ENCODE measurements around the gene RSBN1L. TPM values are rescaled to one million over a fixed set of nuclear protein-coding genes. Genes with fewer than 3 reads are reported as not detected.

Gene RSBN1L
- total and polyA plus RNA-seq, 9 donors, result 14.5 to 19.3 (median 16.0) TPM

DNA sequence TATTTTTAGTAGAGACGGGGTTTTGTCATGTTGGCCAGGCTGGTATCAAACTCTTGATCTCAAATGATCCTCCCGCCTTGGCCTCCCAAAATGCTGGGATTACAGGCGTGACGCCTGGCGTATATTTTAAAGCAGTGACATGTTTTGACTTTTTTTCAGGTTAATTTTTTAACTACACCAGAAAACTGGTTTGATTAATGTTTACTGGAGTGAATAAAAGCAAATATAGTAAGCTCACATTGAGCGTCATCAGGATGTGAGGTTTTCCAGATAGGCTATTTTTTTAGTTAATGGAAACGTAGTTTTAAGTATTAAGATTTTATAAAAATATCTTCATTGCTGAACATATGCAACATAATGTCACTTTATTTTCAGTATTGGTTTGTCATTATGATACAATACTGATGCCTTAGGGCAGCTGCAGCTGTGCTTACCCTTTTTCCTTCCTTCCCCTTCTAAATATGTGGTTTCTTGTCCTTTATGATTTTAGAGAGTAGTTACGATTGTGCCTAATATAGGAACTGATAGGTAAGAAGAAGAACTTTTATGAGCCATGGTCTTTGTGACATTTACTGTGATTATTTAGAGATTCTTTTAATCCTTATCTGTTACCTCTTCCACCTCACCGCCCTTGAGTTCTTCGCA, 64.7 kb downstream of the RSBN1L start:
- DNase-seq, result no peak
- H3K27ac ChIP-seq (ENCODE audit: low read length), result no peak overlapping the region
- WGBS (ENCODE audit: insufficient coverage), result no CpG with 5 or more reads among the region's 10 CpGs
- no peaks in the 10 kb centered on the region for H3K9me3 ChIP-seq (replicated peaks; ENCODE audit: control insufficient read depth, low read depth, low read length)
- no peak overlapping the region for H3K4me3 ChIP-seq (ENCODE audit: low read length)
- H3K36me3 ChIP-seq (ENCODE audit: control insufficient read depth, insufficient read depth, low read length), result peaks cover under 1% of the 10 kb centered on the region
- H3K4me1 ChIP-seq (ENCODE audit: control insufficient read depth, insufficient read depth, low read length), result no peaks in the 10 kb centered on the region
- H3K27me3 ChIP-seq (ENCODE audit: control insufficient read depth, insufficient read depth, low read length), result no peaks in the 10 kb centered on the region

DNA sequence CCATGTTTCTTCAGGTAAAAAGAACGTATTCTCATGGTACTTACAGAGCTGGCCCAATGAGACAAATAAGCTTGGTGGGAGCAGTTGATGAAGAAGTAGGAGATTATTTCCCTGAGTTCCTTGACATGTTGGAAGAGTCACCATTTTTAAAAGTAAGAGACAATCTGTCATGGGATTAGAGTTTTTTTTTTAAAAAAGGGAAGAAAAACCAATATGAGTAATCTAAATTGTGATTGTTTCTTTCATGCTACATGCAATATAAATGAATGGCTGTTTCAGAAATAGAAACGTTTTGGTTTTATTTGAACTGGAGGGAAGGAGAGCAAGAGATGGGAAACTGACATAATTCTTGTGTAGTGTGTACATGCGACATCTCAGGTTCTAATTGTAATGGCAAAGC, 69.2 kb downstream of the RSBN1L start:
- Histone ChIP-seq H3K4me1 (ENCODE audit: control insufficient read depth, insufficient read depth, low read length) (no peaks in the 10 kb centered on the region), H3K36me3 (ENCODE audit: control insufficient read depth, insufficient read depth, low read length) (peaks cover 17% of the 10 kb centered on the region), H3K4me3 (ENCODE audit: low read length) (no peak overlapping the region), H3K9me3 (replicated peaks; ENCODE audit: control insufficient read depth, low read depth, low read length) (no peaks in the 10 kb centered on the region), H3K27me3 (ENCODE audit: control insufficient read depth, insufficient read depth, low read length) (no peaks in the 10 kb centered on the region), H3K27ac (ENCODE audit: low read length) (no peak overlapping the region)
- no peak for DNase-seq
- WGBS (ENCODE audit: insufficient coverage), result no CpG with 5 or more reads among the region's 3 CpGs

DNA sequence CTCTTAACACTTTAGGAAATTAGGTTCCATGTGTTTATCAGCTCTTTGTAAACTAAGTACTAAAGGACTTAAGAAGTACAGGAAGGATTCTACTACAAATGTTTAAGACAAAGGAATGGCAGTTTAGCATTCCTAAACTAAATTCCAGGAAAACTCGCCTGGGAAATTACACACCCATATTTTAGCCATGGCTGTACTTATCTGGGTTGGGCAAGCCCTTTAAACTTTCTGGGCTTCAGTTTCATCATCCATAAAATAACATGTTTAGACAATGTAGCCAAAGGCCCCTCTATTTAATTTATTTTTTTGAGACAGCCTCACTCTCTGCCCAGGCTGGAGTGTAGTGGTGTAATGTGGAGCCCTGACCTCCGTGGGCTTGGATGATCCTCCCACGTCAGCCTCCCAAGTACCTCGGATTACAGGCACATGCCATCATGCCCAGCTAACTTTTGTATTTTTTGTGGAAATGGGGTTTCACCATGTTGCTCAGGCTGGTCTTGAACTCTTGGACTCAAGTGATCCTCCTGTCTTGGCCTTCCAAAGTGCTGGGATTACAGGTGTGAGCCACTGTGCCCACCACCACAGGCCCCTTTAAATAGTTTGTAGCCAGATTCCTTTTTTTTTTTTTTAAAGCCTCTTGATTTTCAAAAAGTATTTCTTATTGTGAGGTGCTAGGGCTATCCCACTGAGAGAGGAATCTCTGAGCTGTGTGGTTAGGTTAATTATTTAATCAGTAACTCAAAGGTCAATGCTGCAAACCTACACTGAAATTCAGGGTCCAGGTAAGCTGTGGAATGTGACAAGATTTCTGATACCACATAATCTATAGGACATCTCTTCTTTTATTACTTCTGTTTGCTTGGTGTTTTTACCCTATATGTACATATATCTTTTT, 69.9 kb downstream of the RSBN1L start:
- WGBS (ENCODE audit: insufficient coverage), result no CpG with 5 or more reads among the region's 4 CpGs
- no peak for DNase-seq
- no peaks in the 10 kb centered on the region for H3K9me3 ChIP-seq (replicated peaks; ENCODE audit: control insufficient read depth, low read depth, low read length)
- no peaks in the 10 kb centered on the region for H3K27me3 ChIP-seq (ENCODE audit: control insufficient read depth, insufficient read depth, low read length)
- peaks cover 17% of the 10 kb centered on the region for H3K36me3 ChIP-seq (ENCODE audit: control insufficient read depth, insufficient read depth, low read length)
- H3K27ac ChIP-seq (ENCODE audit: low read length), result no peak overlapping the region
- no peaks in the 10 kb centered on the region for H3K4me1 ChIP-seq (ENCODE audit: control insufficient read depth, insufficient read depth, low read length)
- H3K4me3 ChIP-seq (ENCODE audit: low read length), result no peak overlapping the region

- WGBS (ENCODE audit: insufficient coverage), result no CpG with 5 or more reads among the region's 6 CpGs
- H3K27me3 ChIP-seq (ENCODE audit: control insufficient read depth, insufficient read depth, low read length), result no peaks in the 10 kb centered on the region
- H3K27ac ChIP-seq (ENCODE audit: low read length), result no peak overlapping the region
- H3K4me3 ChIP-seq (ENCODE audit: low read length), result no peak overlapping the region
- H3K9me3 ChIP-seq (replicated peaks; ENCODE audit: control insufficient read depth, low read depth, low read length), result no peaks in the 10 kb centered on the region
- peaks cover 17% of the 10 kb centered on the region for H3K36me3 ChIP-seq (ENCODE audit: control insufficient read depth, insufficient read depth, low read length)
- no peak for DNase-seq
- no peaks in the 10 kb centered on the region for H3K4me1 ChIP-seq (ENCODE audit: control insufficient read depth, insufficient read depth, low read length)
Measured at GRCh38 chr7:77766801-77767605, 70.7 kb downstream of the RSBN1L start.

DNA sequence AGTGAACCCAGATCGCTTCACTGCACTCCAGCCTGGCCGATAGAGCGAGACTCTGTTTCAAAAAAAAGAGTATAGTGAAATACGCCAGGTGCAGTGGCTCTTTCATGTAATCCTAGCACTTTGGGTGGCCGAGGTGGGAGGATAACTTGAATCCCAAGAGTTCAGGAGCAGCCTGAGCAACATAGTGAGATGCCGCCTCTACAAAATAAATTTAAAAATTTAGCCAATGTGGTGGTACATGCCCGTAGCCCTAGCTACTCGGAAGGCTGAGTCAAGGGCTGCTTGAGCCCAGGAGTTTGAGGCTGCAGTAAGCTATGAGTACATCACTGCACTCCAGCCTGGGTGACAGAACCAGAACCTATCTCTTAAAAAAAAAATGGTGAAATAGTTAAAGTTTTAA, 74.1 kb downstream of the RSBN1L start:
- no peak overlapping the region for H3K4me3 ChIP-seq (ENCODE audit: low read length)
- no peak overlapping the region for H3K27ac ChIP-seq (ENCODE audit: low read length)
- peaks cover 32% of the 10 kb centered on the region for H3K36me3 ChIP-seq (ENCODE audit: control insufficient read depth, insufficient read depth, low read length)
- H3K27me3 ChIP-seq (ENCODE audit: control insufficient read depth, insufficient read depth, low read length), result no peaks in the 10 kb centered on the region
- H3K4me1 ChIP-seq (ENCODE audit: control insufficient read depth, insufficient read depth, low read length), result no peaks in the 10 kb centered on the region
- no peaks in the 10 kb centered on the region for H3K9me3 ChIP-seq (replicated peaks; ENCODE audit: control insufficient read depth, low read depth, low read length)
- WGBS (ENCODE audit: insufficient coverage), result 88% methylated on average over 4 of the region's 8 CpGs
- DNase-seq, result no peak

DNA sequence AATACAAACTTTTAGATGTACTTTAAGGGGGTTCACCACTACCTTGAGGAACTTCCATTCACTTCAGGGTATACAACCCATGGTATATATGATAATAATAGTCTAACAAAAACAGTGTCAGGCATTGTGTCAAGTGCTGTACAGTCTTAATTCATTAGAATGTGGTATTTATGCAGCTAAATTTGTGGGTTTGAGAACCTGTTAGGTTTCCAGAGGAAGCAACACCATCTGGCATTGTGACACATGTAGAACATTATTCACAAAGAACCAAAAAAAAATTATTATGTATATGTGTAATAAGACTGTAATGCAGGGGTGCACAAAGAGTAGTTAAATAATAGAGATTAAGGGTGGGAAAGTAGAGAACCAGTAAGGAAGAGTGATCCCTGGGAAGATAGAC, 75.6 kb downstream of the RSBN1L start:
- no peak for DNase-seq
- Histone ChIP-seq H3K4me1 (ENCODE audit: control insufficient read depth, insufficient read depth, low read length) (no peaks in the 10 kb centered on the region), H3K27me3 (ENCODE audit: control insufficient read depth, insufficient read depth, low read length) (no peaks in the 10 kb centered on the region), H3K27ac (ENCODE audit: low read length) (no peak overlapping the region), H3K9me3 (replicated peaks; ENCODE audit: control insufficient read depth, low read depth, low read length) (peaks cover 3% of the 10 kb centered on the region), H3K36me3 (ENCODE audit: control insufficient read depth, insufficient read depth, low read length) (peaks cover 30% of the 10 kb centered on the region), H3K4me3 (ENCODE audit: low read length) (no peak overlapping the region)

DNA sequence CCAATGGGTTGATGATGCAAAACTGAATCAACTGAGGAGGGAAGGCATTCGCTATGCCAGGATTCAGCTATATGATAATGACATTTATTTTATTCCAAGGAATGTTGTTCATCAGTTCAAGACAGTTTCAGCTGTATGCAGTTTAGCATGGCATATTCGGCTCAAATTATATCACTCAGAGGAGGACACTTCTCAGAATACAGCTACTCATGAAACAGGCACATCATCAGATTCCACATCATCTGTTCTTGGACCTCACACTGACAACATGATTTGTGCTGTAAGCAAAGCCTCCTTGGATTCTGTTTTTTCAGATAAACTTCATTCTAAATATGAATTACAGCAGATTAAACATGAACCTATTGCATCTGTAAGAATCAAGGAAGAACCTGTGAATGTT, 82.3 kb downstream of the RSBN1L start:
- no peak overlapping the region for H3K4me3 ChIP-seq (ENCODE audit: low read length)

DNA sequence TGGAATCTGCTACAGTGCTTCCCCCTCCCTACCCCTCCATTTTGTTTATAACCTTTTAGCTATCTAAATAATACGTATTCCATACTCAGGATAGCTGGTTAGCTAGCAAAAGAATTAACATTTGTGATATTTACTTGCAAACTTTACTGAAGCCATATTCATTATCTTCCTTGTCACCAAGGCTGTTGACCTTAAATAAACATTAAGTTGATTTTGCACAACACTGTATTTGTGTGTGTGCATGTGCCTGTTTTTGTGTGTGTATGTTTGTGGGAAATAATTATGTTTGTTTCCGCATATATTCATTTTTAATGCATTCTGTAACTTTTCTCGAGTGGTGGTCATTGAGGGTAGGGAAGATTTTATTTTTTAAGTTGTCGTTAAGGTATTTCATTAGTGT, 86.1 kb downstream of the RSBN1L start:
- Histone ChIP-seq H3K27ac (ENCODE audit: low read length) (no peak overlapping the region), H3K4me3 (ENCODE audit: low read length) (no peak overlapping the region), H3K36me3 (ENCODE audit: control insufficient read depth, insufficient read depth, low read length) (peaks cover 11% of the 10 kb centered on the region), H3K9me3 (replicated peaks; ENCODE audit: control insufficient read depth, low read depth, low read length) (peaks cover 3% of the 10 kb centered on the region), H3K4me1 (ENCODE audit: control insufficient read depth, insufficient read depth, low read length) (no peaks in the 10 kb centered on the region), H3K27me3 (ENCODE audit: control insufficient read depth, insufficient read depth, low read length) (no peaks in the 10 kb centered on the region)
- WGBS (ENCODE audit: insufficient coverage), result no CpG with 5 or more reads among the region's 4 CpGs
- DNase-seq, result no peak

More for the DNA sequence above, 82.3 kb downstream of the RSBN1L start:
- Histone ChIP-seq H3K4me1 (ENCODE audit: control insufficient read depth, insufficient read depth, low read length) (no peaks in the 10 kb centered on the region), H3K9me3 (replicated peaks; ENCODE audit: control insufficient read depth, low read depth, low read length) (peaks cover 3% of the 10 kb centered on the region), H3K36me3 (ENCODE audit: control insufficient read depth, insufficient read depth, low read length) (peaks cover 21% of the 10 kb centered on the region), H3K27ac (ENCODE audit: low read length) (no peak overlapping the region), H3K27me3 (ENCODE audit: control insufficient read depth, insufficient read depth, low read length) (no peaks in the 10 kb centered on the region)
- DNase-seq, result no peak
- 80% methylated on average over 1 of the region's 2 CpGs for WGBS (ENCODE audit: insufficient coverage)

GRCh38 chr7:77783111-77783510, 86.9 kb downstream of the RSBN1L start:
- no CpG with 5 or more reads among the region's 1 CpG for WGBS (ENCODE audit: insufficient coverage)
- H3K4me3 ChIP-seq (ENCODE audit: low read length), result no peak overlapping the region
- peaks cover 11% of the 10 kb centered on the region for H3K36me3 ChIP-seq (ENCODE audit: control insufficient read depth, insufficient read depth, low read length)
- peaks cover 3% of the 10 kb centered on the region for H3K9me3 ChIP-seq (replicated peaks; ENCODE audit: control insufficient read depth, low read depth, low read length)
- DNase-seq, result no peak
- H3K4me1 ChIP-seq (ENCODE audit: control insufficient read depth, insufficient read depth, low read length), result no peaks in the 10 kb centered on the region
- no peaks in the 10 kb centered on the region for H3K27me3 ChIP-seq (ENCODE audit: control insufficient read depth, insufficient read depth, low read length)
- H3K27ac ChIP-seq (ENCODE audit: low read length), result no peak overlapping the region

DNA sequence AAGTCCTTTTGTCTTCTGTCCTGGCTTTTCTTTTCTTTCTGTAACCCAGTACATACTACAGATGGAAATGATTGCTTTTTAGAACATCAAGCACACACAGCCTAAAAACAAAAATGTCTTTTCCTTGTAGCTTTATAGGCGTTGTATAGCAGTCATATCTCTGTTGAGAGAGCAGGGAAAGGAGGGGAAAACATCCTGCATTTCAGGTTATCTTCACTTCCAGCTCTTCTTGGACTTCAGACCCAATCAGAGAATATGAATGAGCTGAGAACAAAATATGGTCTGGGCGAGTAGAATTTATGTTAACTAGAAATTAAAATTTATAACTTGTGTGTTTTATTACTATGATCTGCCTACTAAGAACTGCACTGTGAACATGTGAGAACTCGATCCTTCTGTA, 87.3 kb downstream of the RSBN1L start:
- H3K9me3 ChIP-seq (replicated peaks; ENCODE audit: control insufficient read depth, low read depth, low read length), result peaks cover 3% of the 10 kb centered on the region
- H3K27me3 ChIP-seq (ENCODE audit: control insufficient read depth, insufficient read depth, low read length), result no peaks in the 10 kb centered on the region
- no peak overlapping the region for H3K27ac ChIP-seq (ENCODE audit: low read length)
- no peak overlapping the region for H3K4me3 ChIP-seq (ENCODE audit: low read length)
- H3K36me3 ChIP-seq (ENCODE audit: control insufficient read depth, insufficient read depth, low read length), result peaks cover 9% of the 10 kb centered on the region
- no peaks in the 10 kb centered on the region for H3K4me1 ChIP-seq (ENCODE audit: control insufficient read depth, insufficient read depth, low read length)
- DNase-seq, result no peak
- no CpG with 5 or more reads among the region's 3 CpGs for WGBS (ENCODE audit: insufficient coverage)
